ENCODE measurements around the gene LRRC8E.

The LRRC8E gene

GRCh38 chr19:7859831-7860713 lies 28.2 kb upstream of the LRRC8E start:
- Histone ChIP-seq H3K36me3 (ENCODE audit: insufficient read depth, low read length) (no peaks in the 10 kb centered on the region), H3K9me3 (ENCODE audit: control insufficient read depth, insufficient read depth, low read length) (no peaks in the 10 kb centered on the region), H3K9ac (ENCODE audit: low read depth, low read length) (no peak overlapping the region), H3K4me1 (ENCODE audit: insufficient read depth, low read length) (peaks cover 20% of the 10 kb centered on the region)

- Histone ChIP-seq H3K9me3 (ENCODE audit: control insufficient read depth, insufficient read depth, low read length) (no peaks in the 10 kb centered on the region), H3K36me3 (ENCODE audit: insufficient read depth, low read length) (no peaks in the 10 kb centered on the region), H3K4me1 (ENCODE audit: insufficient read depth, low read length) (peaks cover 22% of the 10 kb centered on the region), H3K9ac (ENCODE audit: low read depth, low read length) (no peak overlapping the region)
Measured at GRCh38 chr19:7860714-7861618, 27.3 kb upstream of the LRRC8E start.

DNA sequence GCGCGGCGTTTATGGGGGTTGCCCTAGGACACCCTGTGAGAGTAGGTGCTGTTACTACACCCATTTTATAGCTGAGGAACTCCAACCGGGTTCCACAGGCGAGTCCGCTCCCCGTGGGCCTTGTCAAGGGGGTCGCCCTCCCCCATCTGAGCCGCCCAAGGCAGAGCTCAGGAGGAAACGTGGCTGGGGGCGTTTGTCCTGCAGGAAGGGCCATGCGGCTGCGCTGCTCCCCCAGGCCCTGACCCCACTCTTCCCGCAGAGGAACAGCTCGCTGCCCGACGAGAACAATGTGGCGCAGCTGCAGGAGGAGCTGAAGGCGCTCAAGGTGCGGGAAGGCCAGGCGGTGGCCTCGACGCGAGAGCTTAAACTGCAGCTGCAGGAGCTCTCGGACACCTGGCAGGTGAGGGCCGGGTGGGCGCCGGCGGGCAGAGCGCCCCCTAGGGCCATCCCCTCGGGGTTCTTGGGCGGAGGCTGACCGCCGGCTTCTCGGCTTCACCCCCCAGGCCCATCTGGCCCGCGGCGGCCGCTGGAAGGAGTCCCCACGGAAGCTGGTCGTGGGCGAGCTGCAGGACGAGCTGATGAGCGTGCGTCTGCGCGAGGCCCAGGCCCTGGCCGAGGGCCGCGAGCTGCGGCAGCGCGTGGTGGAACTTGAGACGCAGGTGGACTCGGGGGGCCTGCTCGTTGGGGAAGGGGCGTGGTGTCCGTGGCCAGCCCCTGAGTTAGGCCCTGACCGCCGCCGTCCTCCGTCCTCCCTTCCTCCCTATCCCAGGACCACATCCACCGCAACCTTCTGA lies 26.5 kb upstream of the LRRC8E start:
- no peaks in the 10 kb centered on the region for H3K36me3 ChIP-seq (ENCODE audit: insufficient read depth, low read length)
- H3K4me1 ChIP-seq (ENCODE audit: insufficient read depth, low read length) = peaks cover 22% of the 10 kb centered on the region
- no peaks in the 10 kb centered on the region for H3K9me3 ChIP-seq (ENCODE audit: control insufficient read depth, insufficient read depth, low read length)
- H3K9ac ChIP-seq (ENCODE audit: low read depth, low read length) = peak overlapping the region; percentile 46; the same call in 1 of the 2 replicates

GRCh38 chr19:7862413-7862951 lies 25.8 kb upstream of the LRRC8E start:
- H3K9me3 ChIP-seq (ENCODE audit: control insufficient read depth, insufficient read depth, low read length) = no peaks in the 10 kb centered on the region
- no peaks in the 10 kb centered on the region for H3K36me3 ChIP-seq (ENCODE audit: insufficient read depth, low read length)
- peak overlapping the region; percentile 46; the same call in 1 of the 2 replicates for H3K9ac ChIP-seq (ENCODE audit: low read depth, low read length)
- peaks cover 18% of the 10 kb centered on the region for H3K4me1 ChIP-seq (ENCODE audit: insufficient read depth, low read length)

GRCh38 chr19:7863157-7863970 lies 24.9 kb upstream of the LRRC8E start:
- Histone ChIP-seq H3K9me3 (ENCODE audit: control insufficient read depth, insufficient read depth, low read length) (no peaks in the 10 kb centered on the region), H3K9ac (ENCODE audit: low read depth, low read length) (peak overlapping the region; percentile 22; the same call in 1 of the 2 replicates), H3K36me3 (ENCODE audit: insufficient read depth, low read length) (no peaks in the 10 kb centered on the region), H3K4me1 (ENCODE audit: insufficient read depth, low read length) (peaks cover 18% of the 10 kb centered on the region)

DNA sequence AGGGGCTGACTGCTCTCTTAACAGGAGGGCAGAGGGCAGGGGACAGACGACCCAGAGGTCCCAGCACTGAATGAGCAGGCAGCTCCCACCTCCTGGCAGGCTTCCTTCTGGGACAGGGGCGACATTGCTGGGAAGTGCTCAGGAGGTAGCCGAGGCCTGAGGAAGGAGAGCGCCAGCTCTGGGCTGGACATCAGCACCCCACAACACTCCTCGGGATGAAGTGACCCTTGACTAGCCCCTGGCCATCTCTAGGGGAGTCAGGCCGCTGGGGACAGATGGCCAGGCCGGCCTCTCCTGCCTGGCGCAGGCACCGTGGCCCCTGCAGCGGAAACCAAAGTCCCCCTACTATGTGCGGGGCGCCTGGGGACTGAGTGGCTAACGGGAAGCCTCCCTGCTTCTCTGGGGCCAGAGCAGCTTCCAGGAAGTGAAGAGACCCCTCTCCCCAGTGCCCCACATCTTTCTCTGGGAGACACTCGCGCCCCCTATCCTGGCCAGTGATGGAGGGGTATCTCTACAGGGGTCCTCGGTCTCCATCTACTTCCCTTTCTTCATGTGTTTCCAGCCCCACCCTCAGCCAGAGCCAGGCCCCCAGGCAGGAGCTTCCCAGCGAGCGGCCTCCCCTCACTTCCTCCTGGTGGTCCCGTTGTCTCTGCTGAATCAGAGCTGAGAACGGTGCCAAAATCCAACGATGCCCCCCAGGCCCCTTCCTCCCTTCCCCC lies 24.2 kb upstream of the LRRC8E start:
- Histone ChIP-seq H3K9me3 (ENCODE audit: control insufficient read depth, insufficient read depth, low read length) (no peaks in the 10 kb centered on the region), H3K4me1 (ENCODE audit: insufficient read depth, low read length) (peaks cover 18% of the 10 kb centered on the region), H3K9ac (ENCODE audit: low read depth, low read length) (peak overlapping the region; percentile 22; the same call in 1 of the 2 replicates), H3K36me3 (ENCODE audit: insufficient read depth, low read length) (no peaks in the 10 kb centered on the region)

GRCh38 chr19:7864690-7865074 lies 23.6 kb upstream of the LRRC8E start:
- H3K9ac ChIP-seq (ENCODE audit: low read depth, low read length) = no peak overlapping the region
- no peaks in the 10 kb centered on the region for H3K9me3 ChIP-seq (ENCODE audit: control insufficient read depth, insufficient read depth, low read length)
- peaks cover 18% of the 10 kb centered on the region for H3K4me1 ChIP-seq (ENCODE audit: insufficient read depth, low read length)
- H3K36me3 ChIP-seq (ENCODE audit: insufficient read depth, low read length) = no peaks in the 10 kb centered on the region

DNA sequence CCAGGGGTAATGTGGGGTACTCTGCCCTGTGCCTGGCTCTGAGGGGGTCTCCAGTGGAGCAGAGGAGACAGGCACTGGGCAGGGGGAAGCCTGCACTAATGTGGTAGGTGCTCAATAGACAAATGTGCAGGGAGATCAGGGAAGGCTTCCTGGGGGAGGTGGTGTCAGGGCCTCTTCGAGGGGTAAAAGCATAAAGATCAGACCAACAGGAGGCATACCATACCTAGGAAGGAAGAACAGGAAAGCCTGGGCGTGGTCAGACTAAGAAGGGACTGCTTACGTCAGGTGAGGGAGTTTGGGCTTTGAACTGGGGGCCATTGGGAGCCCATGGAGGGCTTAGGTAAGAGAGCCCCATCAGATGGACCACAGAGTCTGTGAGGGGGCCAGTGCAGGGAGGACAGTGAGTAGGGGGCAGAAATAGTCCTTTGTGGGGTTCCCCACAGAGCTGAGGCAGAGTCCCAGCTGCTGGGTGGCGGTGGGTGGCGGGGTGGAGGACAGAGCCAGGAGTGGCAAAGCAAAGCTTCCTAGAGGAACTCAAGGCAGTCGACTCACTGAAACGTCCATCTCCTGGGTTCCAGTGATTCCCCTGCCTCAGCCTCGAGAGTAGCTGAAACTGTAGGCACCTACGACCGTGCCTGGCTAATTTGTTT lies 22.9 kb upstream of the LRRC8E start:
- Histone ChIP-seq H3K4me1 (ENCODE audit: insufficient read depth, low read length) (peaks cover 17% of the 10 kb centered on the region), H3K9ac (ENCODE audit: low read depth, low read length) (no peak overlapping the region)

DNA sequence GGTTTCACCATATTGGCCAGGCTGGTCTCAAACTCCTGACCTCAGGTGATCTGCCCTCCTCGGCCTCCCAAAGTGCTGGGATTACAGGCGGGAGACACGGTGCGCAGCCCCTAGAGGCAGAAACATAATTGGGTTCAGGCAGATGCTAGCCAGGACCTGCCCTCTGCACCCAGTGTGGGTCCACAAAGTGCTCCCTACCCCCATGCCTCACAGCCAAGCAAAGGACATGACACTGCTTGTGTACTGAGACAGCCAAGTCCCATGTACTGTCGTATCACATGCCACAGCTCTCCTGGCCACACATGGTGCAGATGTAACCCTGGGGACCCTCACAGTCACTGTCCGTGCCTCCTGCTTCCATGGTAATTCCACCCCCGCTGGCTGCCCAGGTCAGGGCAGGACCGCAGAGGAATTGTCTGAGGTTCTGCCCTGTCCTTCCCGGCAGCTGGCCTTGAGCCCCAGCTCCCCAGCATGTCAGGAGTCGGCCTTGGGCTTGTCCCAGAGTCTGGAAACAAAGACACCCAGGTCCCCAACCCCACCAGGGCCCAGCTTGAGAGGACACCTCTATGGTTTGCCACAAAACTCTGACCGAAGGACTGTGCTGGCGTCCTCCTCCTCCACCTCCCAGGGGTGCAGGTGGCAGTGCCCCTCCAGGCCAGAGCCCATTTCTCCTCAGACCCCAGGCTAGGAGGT lies 21.8 kb upstream of the LRRC8E start:
- H3K36me3 ChIP-seq (ENCODE audit: insufficient read depth, low read length) = no peaks in the 10 kb centered on the region
- peaks cover 7% of the 10 kb centered on the region; the same call in 1 of the 2 replicates for H3K4me1 ChIP-seq (ENCODE audit: insufficient read depth, low read length)

More for the DNA sequence above, 22.9 kb upstream of the LRRC8E start:
- Histone ChIP-seq H3K9me3 (ENCODE audit: control insufficient read depth, insufficient read depth, low read length) (no peaks in the 10 kb centered on the region), H3K36me3 (ENCODE audit: insufficient read depth, low read length) (no peaks in the 10 kb centered on the region)

GRCh38 chr19:7867092-7867844 lies 21.0 kb upstream of the LRRC8E start:
- H3K9me3 ChIP-seq (ENCODE audit: control insufficient read depth, insufficient read depth, low read length) = no peaks in the 10 kb centered on the region
- no peak overlapping the region for H3K9ac ChIP-seq (ENCODE audit: low read depth, low read length)
- H3K36me3 ChIP-seq (ENCODE audit: insufficient read depth, low read length) = no peaks in the 10 kb centered on the region
- H3K4me1 ChIP-seq (ENCODE audit: insufficient read depth, low read length) = peaks cover 5% of the 10 kb centered on the region; the same call in 1 of the 2 replicates

More for the DNA sequence above, 21.8 kb upstream of the LRRC8E start:
- no peak overlapping the region for H3K9ac ChIP-seq (ENCODE audit: low read depth, low read length)
- no peaks in the 10 kb centered on the region for H3K9me3 ChIP-seq (ENCODE audit: control insufficient read depth, insufficient read depth, low read length)

GRCh38 chr19:7868326-7868670 lies 20.0 kb upstream of the LRRC8E start:
- H3K9me3 ChIP-seq (ENCODE audit: control insufficient read depth, insufficient read depth, low read length) = no peaks in the 10 kb centered on the region
- no peaks in the 10 kb centered on the region for H3K36me3 ChIP-seq (ENCODE audit: insufficient read depth, low read length)
- H3K4me1 ChIP-seq (ENCODE audit: insufficient read depth, low read length) = peaks cover 5% of the 10 kb centered on the region; the same call in 1 of the 2 replicates
- H3K9ac ChIP-seq (ENCODE audit: low read depth, low read length) = peak overlapping the region; percentile 56; the same call in 1 of the 2 replicates
